Astrocyte of the hippocampus (primary cell): ENCODE data around the gene APC.
A peak's percentile ranks its signal among the peaks of the same experiment; 100 is the strongest.

Source experiments
- DNase-seq: peaks from one replicate; pipeline ENCODE4 v3.0.0; 2011; ENCODE audit warnings: low read depth, low spot score

The APC gene

GRCh38 chr5:112784726-112785125 lies 47.0 kb downstream of the APC start:
- no peak for DNase-seq

- no peak for DNase-seq
Measured at GRCh38 chr5:112787261-112787660, 49.6 kb downstream of the APC start.

- DNase-seq: no peak
Measured at GRCh38 chr5:112787896-112788295, 50.2 kb downstream of the APC start.

GRCh38 chr5:112793201-112793600 lies 55.5 kb downstream of the APC start:
- DNase-seq: peak; percentile 39

GRCh38 chr5:112794410-112794809 lies 56.7 kb downstream of the APC start:
- no peak for DNase-seq

DNA sequence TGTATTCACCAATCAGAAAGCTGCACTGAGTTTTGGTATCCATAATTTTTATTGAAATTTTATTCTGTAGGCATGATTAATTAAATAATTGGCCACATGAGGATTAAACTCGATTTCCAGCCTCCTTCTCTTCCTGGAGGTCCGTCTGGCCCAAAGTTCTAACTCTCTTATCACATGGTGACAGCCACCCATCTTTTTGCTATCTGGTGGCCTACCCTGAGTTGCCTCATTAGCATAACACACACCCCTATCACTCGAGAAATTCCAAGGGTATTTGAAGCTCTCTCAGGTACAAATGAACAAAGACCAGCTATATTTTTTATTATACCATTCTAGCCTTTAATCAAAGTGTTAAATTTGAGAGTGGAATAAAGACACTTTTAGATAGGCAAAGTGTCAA lies 57.7 kb downstream of the APC start:
- DNase-seq: no peak

DNA sequence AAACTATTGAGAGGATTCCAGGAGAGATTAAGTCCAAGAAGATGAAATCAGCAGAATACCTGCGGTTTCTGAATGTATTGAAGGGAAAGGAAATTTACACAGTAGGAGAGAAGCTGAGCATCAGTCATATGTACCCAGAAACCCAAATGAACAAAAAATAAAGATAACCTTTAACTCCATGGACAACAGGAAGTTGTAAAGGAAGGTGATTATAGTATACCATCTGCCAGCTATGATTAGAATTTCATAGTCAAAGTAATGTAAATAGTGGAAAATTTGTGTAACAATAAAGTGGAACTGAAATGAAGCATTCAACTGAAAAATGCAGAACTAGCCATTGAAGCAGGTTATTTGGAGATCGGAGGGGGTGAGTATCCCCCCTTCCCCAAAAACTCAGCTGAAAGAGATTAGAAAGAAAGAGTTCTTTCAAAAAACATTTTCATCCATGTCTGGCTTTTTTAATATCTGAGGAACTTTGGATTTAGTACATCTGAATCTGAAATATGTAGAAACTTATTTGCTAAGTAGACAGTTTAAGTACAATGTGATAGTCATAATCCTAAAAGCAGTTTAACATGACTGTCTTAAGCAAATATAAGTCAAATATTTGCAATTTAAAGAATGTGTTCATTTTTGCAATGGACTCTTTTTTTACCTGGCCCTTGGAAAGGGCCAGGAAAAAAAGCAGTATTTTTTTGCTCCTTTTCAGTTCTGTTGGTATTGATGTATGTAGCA lies 58.4 kb downstream of the APC start:
- peak; percentile 20 for DNase-seq

DNA sequence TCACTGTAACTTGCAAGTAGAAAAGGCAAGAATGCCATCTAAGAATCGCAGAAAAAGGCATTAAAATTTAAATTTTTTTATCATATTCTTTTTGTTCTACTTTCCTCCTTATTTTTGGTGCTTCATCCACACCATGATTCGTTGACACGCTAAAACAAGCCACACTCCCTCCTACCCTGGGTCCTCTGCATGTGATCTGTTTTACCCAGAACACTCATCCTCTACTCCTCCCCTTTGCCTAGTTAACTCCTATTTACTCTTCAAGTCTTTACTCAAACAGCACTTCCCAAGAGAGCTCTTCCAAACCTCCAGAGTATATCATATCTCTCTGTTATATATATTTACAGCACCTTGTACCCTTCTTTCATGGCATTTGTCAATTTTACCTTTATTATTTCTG lies 62.0 kb downstream of the APC start:
- no peak for DNase-seq

DNA sequence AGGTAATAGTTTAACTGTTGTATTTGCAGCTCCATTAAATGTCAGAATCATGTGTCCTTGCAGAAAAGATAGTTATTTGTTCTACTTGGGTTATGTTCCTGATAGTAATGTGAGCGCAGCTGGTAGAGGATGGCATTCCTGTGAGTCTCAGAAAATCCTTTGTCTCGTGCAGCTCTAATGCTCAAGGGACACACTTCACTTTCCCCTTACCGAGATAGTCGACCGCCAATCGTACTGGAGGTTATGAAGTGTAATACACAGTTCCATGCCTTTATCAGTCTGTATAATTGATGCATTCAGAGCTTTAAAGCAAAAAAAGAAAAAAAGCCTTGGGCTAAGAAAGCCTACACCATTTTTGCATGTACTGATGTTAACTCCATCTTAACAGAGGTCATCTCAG lies 63.2 kb downstream of the APC start:
- DNase-seq: no peak

DNA sequence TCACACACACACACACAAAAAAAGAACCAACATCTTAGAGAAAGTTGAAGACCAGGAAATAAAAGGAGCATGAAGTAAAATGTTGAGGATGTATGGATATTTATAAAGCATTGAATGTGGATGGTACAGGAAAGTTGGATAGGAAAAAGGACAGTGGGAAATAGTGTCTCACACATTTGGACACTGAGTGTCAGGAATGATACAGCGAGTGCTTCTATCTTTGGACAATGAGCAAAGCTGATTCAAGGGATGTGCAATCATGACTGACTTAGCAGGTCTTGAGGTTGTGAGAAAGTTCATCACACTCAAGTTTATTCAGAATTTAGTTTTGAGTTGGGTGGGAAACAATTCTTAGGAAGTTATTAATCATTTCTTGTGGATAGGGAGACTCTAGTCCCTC lies 73.3 kb downstream of the APC start:
- DNase-seq: no peak

DNA sequence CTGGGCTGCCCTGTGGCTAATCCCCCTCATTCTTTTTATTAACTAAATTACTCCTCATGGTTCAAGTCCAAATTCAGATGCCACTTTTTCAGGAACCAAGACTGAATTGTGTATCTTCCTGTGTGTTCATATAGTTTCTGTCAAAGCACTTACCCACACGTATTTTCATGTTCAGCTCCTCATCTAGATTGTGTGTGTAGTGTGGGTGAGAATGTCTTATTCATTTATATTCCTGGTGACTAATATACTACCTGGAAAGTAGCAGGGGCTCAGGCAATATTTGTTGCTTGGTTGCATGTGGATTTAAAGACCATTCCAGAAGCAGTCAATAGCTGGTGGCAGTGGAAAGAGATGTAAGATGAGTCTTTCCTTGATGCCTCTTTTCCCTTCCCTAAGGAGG lies 74.9 kb downstream of the APC start:
- DNase-seq: no peak

DNA sequence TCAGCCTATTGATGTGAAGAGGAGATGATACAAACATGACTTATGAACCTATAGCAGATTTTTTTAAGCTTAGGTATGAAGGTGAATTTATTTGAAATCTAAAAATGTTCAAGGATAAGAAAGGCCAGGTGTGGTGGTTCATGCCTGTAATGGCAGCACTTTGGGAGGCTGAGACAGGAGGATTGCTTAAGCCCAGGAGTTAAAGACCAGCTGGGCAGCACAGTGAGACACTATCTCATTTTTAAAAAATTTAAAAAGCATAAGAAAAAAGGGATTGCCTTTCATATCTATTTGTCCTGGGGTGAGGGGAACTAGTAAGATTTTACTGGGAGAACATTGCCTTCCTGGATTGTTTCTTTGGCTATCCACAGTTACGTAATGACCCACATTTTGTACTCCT lies 82.6 kb downstream of the APC start:
- no peak for DNase-seq

GRCh38 chr5:112822456-112822855 lies 84.8 kb downstream of the APC start:
- no peak for DNase-seq

DNA sequence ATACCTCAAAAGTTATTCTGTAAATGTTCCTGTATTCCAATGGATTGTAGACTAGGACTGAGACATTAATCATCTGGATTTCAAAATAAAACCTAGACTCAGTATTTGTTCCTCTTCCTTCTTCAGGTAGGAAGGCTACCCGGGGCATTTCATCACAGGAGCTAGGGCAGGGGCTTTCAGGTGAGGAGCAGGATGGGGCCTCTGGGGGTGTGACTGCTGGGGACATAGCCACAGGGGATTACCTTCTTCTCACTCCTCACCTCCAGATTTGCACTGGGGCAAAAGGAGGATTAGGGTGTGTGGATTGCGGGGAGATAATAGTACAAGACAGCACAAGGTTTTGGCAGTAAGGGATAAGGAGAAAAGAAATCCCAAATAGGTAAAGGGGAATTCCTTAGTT lies 85.5 kb downstream of the APC start:
- DNase-seq: no peak

GRCh38 chr5:112823656-112824055 lies 86.0 kb downstream of the APC start:
- DNase-seq: no peak

DNA sequence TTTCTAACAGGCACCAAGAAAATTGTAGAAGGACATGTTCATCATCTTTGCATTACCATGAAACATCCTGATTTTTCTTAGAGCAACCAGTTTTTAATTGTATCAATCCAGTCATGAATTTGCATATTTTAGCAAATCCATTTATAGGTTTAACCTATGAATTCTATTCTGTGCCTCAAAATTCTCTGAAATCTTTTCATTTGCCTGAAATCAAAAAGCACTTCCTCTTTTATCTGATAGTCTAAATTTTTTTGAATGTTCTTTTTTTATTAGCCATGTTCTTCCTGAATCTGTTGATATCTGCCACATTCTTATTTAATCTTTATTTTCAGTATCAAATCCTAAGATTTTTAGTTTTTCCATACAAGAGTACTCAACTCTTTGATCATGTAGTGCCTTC lies 86.5 kb downstream of the APC start:
- no peak for DNase-seq

GRCh38 chr5:112830378-112830777 lies 92.7 kb downstream of the APC start:
- no peak for DNase-seq

DNA sequence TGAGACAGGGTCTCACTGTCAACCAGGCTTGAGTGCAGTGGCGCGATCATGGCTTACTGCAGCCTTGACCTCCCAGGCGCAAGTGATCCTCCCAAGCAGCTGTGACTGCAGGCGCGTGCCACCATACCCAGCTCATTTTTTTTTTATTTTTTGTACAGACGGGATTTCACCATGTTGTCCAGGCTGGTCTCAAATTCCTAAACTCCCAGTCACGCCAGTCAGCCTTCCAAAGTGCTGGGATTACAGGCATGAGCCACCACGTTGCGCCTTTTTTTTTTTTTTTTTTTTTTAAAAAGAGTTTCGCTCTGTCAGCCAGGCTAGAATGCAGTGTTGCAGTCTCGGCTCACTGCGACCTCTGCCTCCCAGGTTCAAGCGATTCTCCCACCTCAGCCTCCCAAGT lies 96.3 kb downstream of the APC start:
- DNase-seq: no peak

DNA sequence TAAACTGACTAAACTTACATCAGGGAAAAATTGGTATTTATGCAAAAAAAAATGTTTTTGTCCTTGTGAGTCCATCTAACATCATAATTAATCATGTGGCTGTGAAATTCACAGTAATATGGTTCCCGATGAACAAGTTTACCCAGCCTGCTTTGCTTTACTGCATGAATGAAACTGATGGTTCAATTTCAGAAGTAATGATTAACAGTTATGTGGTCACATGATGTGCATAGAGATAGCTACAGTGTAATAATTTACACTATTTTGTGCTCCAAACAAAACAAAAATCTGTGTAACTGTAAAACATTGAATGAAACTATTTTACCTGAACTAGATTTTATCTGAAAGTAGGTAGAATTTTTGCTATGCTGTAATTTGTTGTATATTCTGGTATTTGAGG lies 106.8 kb downstream of the APC start:
- no peak for DNase-seq

- no peak for DNase-seq
Measured at GRCh38 chr5:112846556-112846955, 108.9 kb downstream of the APC start.

- DNase-seq: no peak
Measured at GRCh38 chr5:112847306-112847705, 109.6 kb downstream of the APC start.

DNA sequence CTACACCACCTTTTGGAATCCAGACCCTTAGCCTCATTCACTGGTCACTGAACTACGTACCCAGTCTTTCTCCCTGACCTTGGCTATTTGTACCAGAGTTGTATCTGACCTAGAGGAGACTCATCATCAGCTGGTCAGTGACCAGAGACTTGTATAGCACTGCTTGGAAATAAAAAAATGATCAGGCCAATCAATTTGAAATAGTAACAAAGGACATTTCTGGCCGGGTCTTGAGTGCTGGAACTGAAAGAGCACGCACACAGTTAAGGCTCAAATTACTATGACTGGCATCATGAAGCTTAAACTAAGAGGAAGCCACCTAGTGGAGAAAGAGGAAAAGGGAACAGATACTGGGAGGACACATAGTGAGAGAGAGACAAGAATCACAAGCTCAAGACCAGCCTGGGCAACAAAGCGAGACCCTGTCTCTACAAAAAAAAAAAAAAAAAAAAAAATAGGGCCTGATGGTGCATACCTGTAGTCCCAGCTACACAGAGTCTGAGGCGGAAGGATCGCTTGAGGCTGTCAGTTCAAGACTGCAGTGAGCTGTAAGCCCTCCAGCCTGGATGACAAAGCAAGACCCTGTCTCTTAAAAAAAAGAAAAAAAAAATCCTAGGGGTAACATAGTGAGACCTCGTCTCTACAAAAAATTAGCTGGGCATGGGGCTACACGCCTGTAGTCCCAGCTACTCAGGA lies 110.6 kb downstream of the APC start:
- DNase-seq: peak; percentile 70

GRCh38 chr5:112849912-112850311 lies 112.2 kb downstream of the APC start:
- no peak for DNase-seq

- DNase-seq: no peak
Measured at GRCh38 chr5:112854651-112855050, 117.0 kb downstream of the APC start.
